ENCODE results near the gene ZG16B.

ZG16B gene

DNA sequence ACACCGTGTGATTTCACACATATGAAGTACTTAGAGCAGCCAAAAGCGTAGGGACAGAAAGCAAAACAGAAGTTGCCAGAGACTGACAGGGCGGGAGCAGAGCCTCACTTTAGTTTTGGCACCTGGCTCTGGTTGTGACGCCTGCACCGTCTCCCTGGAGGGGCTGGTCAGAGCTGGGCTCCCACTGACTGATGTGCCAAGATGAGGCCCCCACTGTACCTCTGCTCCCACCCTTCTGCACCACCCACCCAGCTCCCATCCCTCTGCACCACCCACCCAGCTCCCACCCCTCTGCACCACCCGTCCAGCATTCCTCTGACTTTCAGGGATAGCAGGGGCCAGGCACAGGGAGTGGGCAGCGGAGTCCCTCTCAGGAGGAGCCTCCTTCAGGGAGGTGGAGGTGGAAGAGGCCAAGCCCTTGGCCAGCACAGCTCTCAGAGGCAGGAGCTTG lies 16.3 kb upstream of the ZG16B start:
- ATAC-seq (ENCODE audit: low read depth) (no peak), DNase-seq (ENCODE audit: low spot score) (peak; percentile 42)

DNA sequence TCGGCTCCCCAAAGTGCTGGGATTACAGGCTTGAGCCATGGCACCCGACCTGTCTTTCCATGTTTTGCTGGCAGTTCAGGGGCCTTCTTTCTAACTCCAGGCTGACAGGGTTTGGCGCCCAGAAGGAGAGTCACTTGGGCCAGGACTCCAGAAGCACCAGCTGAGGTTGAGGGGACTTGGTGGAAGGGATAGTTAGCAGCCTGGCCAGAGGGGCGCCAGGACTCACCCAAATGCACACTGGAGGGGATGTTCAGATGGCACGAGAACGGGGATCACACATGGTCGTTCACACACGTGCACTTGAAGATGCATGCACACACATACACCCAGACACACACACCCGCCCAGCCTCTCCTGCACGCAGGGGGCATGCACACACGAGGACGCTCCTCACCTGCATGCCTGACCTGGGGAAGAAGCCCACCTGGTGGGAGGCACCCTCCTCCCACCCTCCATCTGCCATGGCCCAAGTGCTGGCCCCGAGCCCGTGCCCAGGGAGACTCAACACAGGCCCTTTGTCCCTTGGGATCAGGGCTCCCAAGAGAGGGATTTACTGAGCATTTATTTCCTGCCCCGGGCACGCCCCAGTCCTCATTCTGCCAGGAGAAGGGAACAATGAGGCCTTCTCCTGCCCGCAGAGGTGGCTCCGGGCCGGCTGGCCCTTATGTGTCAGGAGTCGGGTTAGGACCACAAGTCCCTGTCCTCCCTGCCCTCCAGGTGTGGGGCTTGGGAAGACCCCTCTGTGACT lies 15.4 kb upstream of the ZG16B start:
- ATAC-seq (ENCODE audit: low read depth) = no peak
- peak; percentile 30 for DNase-seq (ENCODE audit: low spot score)
- no peaks in the 10 kb centered on the region for H3K4me1 ChIP-seq (ENCODE audit: insufficient read depth, poor library complexity, severe bottlenecking)
- no peaks in the 10 kb centered on the region for H3K27me3 ChIP-seq (ENCODE audit: insufficient read depth, poor library complexity, severe bottlenecking)
- H3K36me3 ChIP-seq (ENCODE audit: low read depth) = no peaks in the 10 kb centered on the region
- TF ChIP-seq, protein P1, sequence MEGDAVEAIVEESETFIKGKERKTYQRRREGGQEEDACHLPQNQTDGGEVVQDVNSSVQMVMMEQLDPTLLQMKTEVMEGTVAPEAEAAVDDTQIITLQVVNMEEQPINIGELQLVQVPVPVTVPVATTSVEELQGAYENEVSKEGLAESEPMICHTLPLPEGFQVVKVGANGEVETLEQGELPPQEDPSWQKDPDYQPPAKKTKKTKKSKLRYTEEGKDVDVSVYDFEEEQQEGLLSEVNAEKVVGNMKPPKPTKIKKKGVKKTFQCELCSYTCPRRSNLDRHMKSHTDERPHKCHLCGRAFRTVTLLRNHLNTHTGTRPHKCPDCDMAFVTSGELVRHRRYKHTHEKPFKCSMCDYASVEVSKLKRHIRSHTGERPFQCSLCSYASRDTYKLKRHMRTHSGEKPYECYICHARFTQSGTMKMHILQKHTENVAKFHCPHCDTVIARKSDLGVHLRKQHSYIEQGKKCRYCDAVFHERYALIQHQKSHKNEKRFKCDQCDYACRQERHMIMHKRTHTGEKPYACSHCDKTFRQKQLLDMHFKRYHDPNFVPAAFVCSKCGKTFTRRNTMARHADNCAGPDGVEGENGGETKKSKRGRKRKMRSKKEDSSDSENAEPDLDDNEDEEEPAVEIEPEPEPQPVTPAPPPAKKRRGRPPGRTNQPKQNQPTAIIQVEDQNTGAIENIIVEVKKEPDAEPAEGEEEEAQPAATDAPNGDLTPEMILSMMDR (IDR thresholded peaks at IDR 0.05; ENCODE audit: poor library complexity, severe bottlenecking) = no peak
- H3K27ac ChIP-seq (ENCODE audit: poor library complexity, severe bottlenecking) = no peak overlapping the region
- no peaks in the 10 kb centered on the region for H3K9me3 ChIP-seq (ENCODE audit: severe bottlenecking)
- no peak overlapping the region for H3K4me3 ChIP-seq (ENCODE audit: severe bottlenecking)

More for the DNA sequence above, 16.3 kb upstream of the ZG16B start:
- Histone ChIP-seq H3K36me3 (ENCODE audit: low read depth) (no peaks in the 10 kb centered on the region), H3K27me3 (ENCODE audit: insufficient read depth, poor library complexity, severe bottlenecking) (no peaks in the 10 kb centered on the region), H3K27ac (ENCODE audit: poor library complexity, severe bottlenecking) (no peak overlapping the region), H3K9me3 (ENCODE audit: severe bottlenecking) (no peaks in the 10 kb centered on the region), H3K4me1 (ENCODE audit: insufficient read depth, poor library complexity, severe bottlenecking) (no peaks in the 10 kb centered on the region), H3K4me3 (ENCODE audit: severe bottlenecking) (no peak overlapping the region)
- TF ChIP-seq, protein P1 (IDR thresholded peaks at IDR 0.05; ENCODE audit: poor library complexity, severe bottlenecking) = no peak

DNA sequence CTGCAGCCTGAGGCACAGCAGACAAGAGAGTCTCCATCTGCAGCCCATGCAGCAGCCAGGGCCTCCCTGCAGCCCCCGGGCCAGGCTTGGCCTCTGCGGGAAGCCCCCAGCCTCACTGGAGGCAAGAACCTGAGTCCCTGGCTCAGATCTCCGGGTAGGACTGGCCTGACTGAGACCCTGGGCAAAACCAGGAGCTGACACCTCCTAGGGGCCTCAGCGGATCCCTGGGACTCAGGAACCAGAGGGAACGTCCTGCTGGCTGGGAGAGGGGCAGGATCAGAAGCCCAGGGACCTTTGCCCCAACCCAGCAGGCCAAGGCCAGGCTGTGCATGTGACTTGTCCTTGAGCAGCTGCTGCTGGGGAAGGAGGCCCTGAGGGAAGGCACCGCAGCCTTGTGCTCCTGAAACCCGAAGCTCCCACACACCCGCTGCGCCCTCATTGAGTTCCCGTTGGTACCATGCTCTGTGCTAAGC lies 14.8 kb upstream of the ZG16B start:
- no peak for ATAC-seq (ENCODE audit: low read depth)
- TF ChIP-seq, protein P1 (IDR thresholded peaks at IDR 0.05; ENCODE audit: poor library complexity, severe bottlenecking) = no peak
- no peak overlapping the region for H3K4me3 ChIP-seq (ENCODE audit: severe bottlenecking)
- H3K9me3 ChIP-seq (ENCODE audit: severe bottlenecking) = no peaks in the 10 kb centered on the region
- H3K4me1 ChIP-seq (ENCODE audit: insufficient read depth, poor library complexity, severe bottlenecking) = no peaks in the 10 kb centered on the region
- H3K36me3 ChIP-seq (ENCODE audit: low read depth) = no peaks in the 10 kb centered on the region
- DNase-seq (ENCODE audit: low spot score) = no peak
- no peak overlapping the region for H3K27ac ChIP-seq (ENCODE audit: poor library complexity, severe bottlenecking)
- no peaks in the 10 kb centered on the region for H3K27me3 ChIP-seq (ENCODE audit: insufficient read depth, poor library complexity, severe bottlenecking)

DNA sequence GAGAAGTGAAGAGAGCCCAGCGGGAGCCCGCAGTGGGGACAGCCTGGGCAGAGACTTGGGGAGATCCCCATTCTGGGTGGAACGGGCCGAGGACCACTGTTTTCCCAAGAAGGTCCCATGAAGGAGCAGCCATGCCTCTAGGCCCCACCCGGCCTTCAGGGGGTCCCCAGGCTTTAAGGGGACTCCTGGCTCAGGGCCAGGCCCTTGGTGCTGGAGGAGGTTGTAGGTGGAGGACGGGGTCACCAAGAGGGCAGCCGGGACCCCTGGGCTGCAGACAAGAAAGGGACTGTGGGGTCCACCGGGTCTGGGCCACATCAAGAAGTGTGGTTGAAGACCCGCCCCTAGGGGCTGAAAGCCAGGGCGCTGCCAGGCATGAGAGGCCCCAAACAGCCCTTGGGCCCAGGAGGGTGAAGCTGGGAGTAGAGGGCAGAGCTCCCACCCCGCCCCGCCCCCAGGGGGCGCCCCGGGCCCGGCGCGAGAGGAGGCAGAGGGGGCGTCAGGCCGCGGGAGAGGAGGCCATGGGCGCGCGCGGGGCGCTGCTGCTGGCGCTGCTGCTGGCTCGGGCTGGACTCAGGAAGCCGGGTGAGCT lies 13.3 kb upstream of the ZG16B start, which contains the start of gene PRSS21:
Gene PRSS21, plus strand, starts transcription at position 487 of the 589 bp plus-strand sequence. Its CDS starts 32 bp downstream, at position 519.
- H3K9me3 ChIP-seq (ENCODE audit: severe bottlenecking) = no peaks in the 10 kb centered on the region
- no peaks in the 10 kb centered on the region for H3K36me3 ChIP-seq (ENCODE audit: low read depth)
- H3K27me3 ChIP-seq (ENCODE audit: insufficient read depth, poor library complexity, severe bottlenecking) = no peaks in the 10 kb centered on the region
- H3K4me3 ChIP-seq (ENCODE audit: severe bottlenecking) = peak within 1 kb of the TSS; percentile 29
- ATAC-seq (ENCODE audit: low read depth) = peak; percentile 69
- H3K4me1 ChIP-seq (ENCODE audit: insufficient read depth, poor library complexity, severe bottlenecking) = no peaks in the 10 kb centered on the region
- peak within 1 kb of the TSS; percentile 23 for H3K27ac ChIP-seq (ENCODE audit: poor library complexity, severe bottlenecking)
- DNase-seq (ENCODE audit: low spot score) = peak; percentile 52
- TF ChIP-seq, protein P1 (IDR thresholded peaks at IDR 0.05; ENCODE audit: poor library complexity, severe bottlenecking) = peak; percentile 67

All from RWPE2 (cell line).